HG02885 (cell line): Measurements from ENCODE around the gene MEIKIN.

ENCODE experiments used
- ATAC-seq: cut with Tn5 transposase; IDR thresholded peaks from one replicate; pipeline ENCODE4 v1.9.1; 2021; ENCODE audit warnings: mild to moderate bottlenecking; ENCODE audit not compliant: unreplicated experiment, poor library complexity

The MEIKIN gene

DNA sequence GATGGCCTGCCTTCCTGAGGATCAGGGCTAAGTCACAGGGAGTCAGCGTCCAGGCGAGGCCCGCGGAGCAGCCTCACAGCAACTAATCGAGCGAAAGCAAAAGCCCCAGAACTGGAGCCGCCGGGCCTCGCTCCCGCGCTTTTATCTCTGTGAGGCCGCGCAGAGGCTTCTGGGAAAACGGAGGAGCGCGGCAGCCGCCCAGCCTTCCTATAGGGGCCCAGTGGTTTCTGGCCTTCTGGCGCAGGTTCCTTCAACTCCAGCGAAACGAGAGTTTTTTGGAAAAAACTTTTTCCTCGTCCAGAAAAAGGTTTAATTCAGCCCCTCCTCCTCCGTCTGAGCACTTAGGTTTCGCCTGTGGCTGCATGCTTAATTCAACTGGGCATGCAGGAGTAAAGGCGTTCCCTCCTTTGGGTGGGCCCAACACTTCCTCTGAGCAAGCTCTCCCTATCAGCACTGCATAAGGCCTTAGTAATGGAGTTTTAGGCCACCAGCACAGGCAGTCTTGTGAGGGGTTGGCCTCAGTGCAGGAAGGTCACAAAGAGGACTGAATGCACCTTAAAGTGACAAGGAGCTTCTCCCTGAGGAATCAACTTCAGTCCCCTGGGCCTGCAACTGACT lies at the start of gene MEIKIN:
Gene MEIKIN, minus strand, starts transcription at position 113 of the 618 bp plus-strand sequence. CDS start 158 bp downstream, outside the sequence.
- ATAC-seq: no peak

GRCh38 chr5:131994533-131995226 lies 49.2 kb upstream of the MEIKIN start:
- no peak for ATAC-seq

- no peak for ATAC-seq
These were observed 48.6 kb upstream of the MEIKIN start for GRCh38 chr5:131994090-131994489.

GRCh38 chr5:131993676-131994075 lies 48.2 kb upstream of the MEIKIN start:
- no peak for ATAC-seq

GRCh38 chr5:131992370-131992769 lies 46.9 kb upstream of the MEIKIN start:
- no peak for ATAC-seq

DNA sequence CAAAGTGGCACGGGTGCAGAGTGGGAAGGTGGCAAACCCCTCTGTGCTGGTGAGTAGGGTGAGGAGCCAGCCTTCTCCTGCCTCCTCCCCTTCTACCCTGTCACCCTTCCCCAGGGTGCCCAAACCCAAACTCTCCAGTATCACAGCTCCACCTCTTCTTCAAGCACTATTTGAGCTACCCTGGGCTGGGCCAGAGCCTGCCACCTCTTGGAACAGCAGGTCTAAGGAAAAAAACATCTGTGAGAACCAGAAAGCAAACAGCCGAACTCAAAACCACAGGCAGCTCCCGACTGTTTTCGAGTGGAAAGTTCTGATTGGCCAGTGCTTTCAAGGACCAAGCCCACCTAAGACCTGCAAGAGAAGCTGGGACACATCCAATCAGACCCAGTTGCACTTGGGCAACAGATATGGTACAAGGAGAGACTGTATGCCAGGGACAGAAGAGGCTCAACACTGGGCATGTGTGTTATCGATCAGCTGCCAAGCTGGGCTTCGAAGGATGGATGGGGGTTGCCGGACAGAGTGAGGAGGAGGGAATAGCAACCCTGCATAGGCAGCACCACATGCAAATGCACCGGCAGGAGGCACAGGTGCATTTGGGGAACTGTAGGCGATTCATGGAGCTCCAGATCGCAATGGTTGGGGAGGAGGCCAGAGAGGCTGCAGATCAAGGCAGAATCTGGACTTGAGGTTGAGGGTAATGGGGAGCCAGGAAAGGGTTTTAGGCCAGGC lies 46.3 kb upstream of the MEIKIN start:
- ATAC-seq: no peak

DNA sequence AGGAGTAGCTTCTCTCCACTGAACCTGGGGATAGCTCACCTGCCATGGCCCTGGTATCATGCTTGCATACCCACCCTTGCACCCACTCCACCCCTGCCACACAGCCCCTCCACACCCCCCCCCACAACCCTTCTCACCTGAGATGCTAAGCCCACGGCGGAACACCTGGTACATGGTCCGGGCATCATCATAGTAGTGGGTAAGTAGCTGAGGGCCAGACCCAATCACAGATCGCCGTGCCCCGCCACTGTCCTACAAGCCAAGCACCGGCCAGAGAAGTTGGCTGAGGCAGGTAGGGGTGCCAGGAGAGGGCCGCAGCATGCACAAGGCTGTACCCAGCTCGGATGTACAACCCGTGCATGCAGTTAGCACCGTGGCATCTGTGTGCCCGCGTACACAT lies 45.3 kb upstream of the MEIKIN start:
- ATAC-seq: no peak

DNA sequence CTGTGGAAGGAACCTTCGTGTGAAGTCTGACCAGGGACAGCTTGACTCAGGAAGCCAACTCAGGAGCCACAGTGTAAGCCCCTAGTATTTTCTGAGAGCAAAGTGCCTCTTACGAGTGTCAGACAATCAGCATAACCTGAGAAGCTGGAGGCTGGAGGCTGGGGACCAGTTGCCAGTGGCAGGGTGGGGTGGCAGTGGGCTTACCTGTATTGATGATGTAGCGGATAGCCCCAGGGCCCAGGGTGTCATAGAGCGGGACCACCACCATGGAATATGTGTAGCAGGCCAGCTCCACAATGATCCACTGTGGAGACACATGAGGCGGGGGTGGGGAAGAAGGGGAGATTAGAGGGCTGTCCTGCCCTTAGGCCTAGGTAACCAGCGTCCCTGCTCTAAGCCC lies 43.1 kb upstream of the MEIKIN start:
- no peak for ATAC-seq

GRCh38 chr5:131987251-131987650 lies 41.8 kb upstream of the MEIKIN start:
- no peak for ATAC-seq

DNA sequence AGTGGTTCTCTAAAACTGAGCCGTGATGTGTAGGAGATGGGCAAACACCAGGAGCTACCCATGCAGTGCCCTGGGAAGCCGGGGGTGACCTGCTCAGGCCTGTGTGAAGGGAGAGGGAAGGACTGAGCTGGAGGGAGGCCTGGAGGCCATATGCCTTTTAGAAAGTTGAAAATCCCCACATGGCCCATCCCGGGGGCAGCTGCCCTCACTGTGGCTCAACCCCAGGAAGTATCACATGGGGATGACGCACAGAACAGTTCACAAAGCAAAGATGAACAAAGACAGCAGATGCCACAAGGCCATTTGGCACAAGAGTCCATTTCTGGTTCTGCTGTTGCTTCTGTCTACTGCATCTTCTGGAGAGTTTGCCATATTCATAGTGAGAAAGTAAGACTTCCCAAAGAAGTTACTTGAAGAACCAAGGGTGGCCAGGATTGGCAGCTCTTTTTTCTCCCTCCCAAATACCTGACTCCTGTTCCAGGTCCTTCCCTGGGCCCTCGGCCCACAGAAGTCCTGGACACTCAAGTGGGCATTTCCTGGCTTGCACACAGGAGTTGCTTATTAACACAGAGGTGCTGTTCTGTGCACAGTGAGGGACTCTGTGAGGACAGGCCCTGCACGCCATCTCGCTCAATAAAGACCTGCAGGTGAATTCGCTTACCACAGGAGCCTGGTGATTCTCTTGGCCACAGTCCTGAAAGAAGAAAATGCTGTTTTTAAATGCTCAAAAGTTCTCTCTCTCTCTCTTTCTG lies 40.9 kb upstream of the MEIKIN start:
- no peak for ATAC-seq

DNA sequence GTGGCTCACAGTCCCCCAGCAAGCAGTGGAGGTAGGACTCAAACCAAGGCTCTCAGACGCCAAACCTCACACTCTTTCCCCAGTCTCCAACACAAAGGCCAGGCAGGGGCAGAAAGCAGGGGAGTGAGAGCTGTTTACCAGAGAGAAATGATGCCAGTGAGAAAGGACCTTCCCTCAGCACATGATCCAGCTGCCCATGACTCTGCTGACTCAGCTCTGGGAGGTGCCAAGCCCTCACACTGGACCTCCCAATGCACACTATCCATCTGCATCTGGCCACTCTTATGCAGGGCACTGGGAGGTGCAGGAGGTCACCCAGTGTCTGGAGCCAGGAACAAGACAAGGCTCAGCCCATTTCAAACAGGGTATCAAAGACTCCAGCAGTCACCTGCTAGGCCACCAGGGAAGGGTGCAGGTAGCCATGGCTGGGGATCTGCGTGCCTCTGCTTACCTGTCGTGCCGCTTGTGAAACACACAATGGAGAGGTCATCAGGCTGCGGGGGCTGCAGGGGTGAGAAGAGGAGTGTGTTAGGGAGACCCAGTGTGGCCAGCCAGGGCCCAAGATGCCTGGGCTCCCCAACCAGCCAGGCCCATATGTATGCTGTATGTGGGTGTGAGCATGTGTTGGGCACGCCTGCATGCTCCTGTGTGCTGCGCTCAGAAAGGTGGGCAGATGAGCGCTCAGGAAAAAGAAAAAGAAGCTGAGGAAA lies 39.6 kb upstream of the MEIKIN start:
- no peak for ATAC-seq

- ATAC-seq: no peak
These were observed 37.8 kb upstream of the MEIKIN start for GRCh38 chr5:131983244-131983771.

GRCh38 chr5:131981516-131981915 lies 36.1 kb upstream of the MEIKIN start:
- no peak for ATAC-seq

- ATAC-seq: no peak
These were observed 35.2 kb upstream of the MEIKIN start for GRCh38 chr5:131980696-131981095.

DNA sequence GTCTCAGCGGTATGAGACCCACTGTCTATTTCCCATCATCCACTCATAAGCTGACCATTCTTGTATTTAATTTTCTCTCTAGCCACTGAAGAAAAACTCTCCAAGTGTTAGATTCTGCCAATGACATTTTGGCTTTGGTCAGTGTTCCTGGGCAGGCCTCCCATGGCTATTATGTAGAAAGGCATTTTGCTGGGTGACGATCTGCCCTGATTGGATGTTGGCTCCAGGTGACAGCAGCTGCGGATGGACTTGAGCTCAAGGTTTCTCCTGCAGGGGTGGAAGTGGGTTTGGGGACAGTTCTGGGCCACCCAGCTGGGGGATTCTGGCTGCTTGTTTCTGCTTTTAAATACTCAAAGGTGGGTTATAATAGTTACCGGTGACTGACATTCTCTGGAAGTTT lies 34.4 kb upstream of the MEIKIN start:
- ATAC-seq: no peak

DNA sequence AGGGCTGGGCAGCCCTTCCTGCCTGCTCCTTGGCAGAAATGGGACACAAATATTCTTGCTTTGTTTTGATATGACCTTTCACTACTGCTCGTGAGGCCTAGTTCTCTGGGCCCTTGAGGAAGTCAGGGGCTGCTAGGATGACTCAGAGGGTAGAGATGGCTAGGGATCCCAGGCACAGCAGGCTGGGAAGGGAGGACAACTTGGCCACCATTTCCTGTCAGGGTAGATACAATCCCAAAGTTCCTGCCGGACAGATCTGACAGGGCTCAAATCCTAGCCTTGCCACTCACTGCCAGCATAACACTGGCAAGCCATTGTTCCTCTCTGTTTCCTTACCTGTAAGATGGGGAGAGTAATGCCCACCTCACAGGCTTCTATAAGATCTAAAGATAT lies 31.7 kb upstream of the MEIKIN start:
- ATAC-seq: no peak

DNA sequence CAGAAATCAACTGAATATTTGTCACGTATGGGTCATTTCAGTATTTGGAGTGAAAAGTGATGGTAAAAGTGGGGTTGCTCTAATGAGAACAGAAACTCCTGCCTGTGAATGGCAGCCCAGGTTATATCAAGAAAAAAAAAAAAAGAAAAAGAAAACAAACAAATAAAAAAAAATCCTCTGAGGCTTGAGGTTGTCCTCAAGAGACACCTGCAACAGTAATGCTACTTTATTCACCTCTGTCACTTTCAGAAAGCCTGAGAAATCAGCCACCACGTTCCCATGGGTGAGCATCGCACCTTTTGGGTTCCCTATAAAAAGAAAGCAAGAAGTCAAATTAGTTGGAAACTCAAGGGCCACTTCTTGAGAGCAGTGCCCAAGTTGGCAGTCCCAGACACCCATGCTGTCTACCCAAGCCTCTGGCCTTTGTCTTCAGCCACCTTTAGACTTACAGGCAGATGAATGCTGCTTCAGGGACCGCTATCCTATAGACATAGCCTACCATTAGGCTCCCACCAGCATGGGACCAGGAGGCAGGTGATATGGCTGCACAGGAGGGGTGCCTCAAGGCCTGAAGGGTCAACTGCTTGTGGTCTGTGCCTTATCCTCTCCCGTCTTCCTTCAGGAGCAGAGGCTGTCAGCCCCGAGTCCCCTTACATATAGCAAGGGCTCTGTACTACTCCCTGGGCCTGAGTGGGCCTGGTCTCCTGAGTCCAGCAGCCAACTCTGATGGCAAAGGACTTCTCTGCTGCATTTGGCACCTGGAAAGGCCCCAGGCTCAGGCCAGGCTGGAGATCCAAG lies 31.1 kb upstream of the MEIKIN start:
- no peak for ATAC-seq

- ATAC-seq: no peak
These were observed 29.7 kb upstream of the MEIKIN start for GRCh38 chr5:131974956-131975726.

- no peak for ATAC-seq
These were observed 29.1 kb upstream of the MEIKIN start for GRCh38 chr5:131974622-131974955.
